ENCODE results near the gene CYB5R4. TPM values are rescaled to one million over a fixed set of nuclear protein-coding genes. Genes with fewer than 3 reads are reported as not detected.

The CYB5R4 gene
- total and polyA plus RNA-seq, 10 of the 15 experiments (the other 5 are each of a cell fraction or from before 2014, with no cell fraction given) = 13.4 to 61.1 (median 27.5) TPM

- in situ Hi-C loops (cut with MboI) (no loop called here), intact Hi-C loops (cut with micrococcal nuclease; ENCODE audit: unreplicated experiment) (no loop called here)
- H3K9me3 ChIP-seq (replicated peaks; ENCODE audit: control insufficient read depth, insufficient read depth, low read length) = no peaks in the 10 kb centered on the region; the same call in 2 of the 3 replicates
- H3K36me3 ChIP-seq (ENCODE audit: control insufficient read depth in 2 of 2, insufficient read depth in 2 of 2, low read length in 1 of 2) = peaks cover 2 to 9% of the 10 kb centered on the region in 2 experiments; a peak in 3 of 4 replicates
- no peak for TF ChIP-seq TCF3 (IDR thresholded peaks at IDR 0.05; ENCODE audit: borderline replicate concordance, insufficient read depth, low read depth, low read length)
- TF ChIP-seq BHLHE40 (IDR thresholded peaks at IDR 0.05; ENCODE audit: borderline replicate concordance in 1 of 2, low read depth in 2 of 2, low read length in 1 of 2) = peak; percentile 11 to 21; a peak in 1 of 4 replicates
- CTCF ChIA-PET = no interaction called here
- no peak overlapping the region for H2AFZ ChIP-seq (ENCODE audit: control insufficient read depth, low read depth, low read length)
- no TSS peak for BruUV-seq (replicated peaks)
- H4K20me1 ChIP-seq (ENCODE audit: control insufficient read depth, insufficient read depth) = no peaks in the 10 kb centered on the region
- no peak overlapping the region for H3K27ac ChIP-seq (ENCODE audit: control insufficient read depth, insufficient read depth)
- H3K9ac ChIP-seq (ENCODE audit: control insufficient read depth, insufficient read depth, low read length) = no peak overlapping the region
- H3K4me2 ChIP-seq (ENCODE audit: control insufficient read depth, insufficient read depth) = no peak overlapping the region
- SMC1A ChIA-PET (ENCODE audit: uncharacterized antibody, unreplicated experiment) = interaction anchor here (0.8 to 1.1 kb wide), 2 partner anchors 29 to 263 kb away, joined by 3 to 4 read pairs; no protein-coding TSS in a partner anchor
- ATAC-seq = no peak
- peaks cover 5% of the 10 kb centered on the region for H3K4me1 ChIP-seq (ENCODE audit: control insufficient read depth, insufficient read depth, low read length)
- no peaks in the 10 kb centered on the region for H3K79me2 ChIP-seq (ENCODE audit: control insufficient read depth, insufficient read depth, low read length)
- no peaks in the 10 kb centered on the region for H3K27me3 ChIP-seq (replicated peaks in 1 of 2; ENCODE audit: control insufficient read depth in 2 of 2, insufficient read depth in 2 of 2, low read length in 1 of 2)
- DNase-seq (ENCODE audit: low read depth, low spot score) = no peak
- POLR2A ChIA-PET = no interaction called here
- no peak for FAIRE-seq
- RAD21 ChIA-PET (ENCODE audit: unreplicated experiment) = no interaction called here
- WGBS (ENCODE audit: insufficient coverage, insufficient replicate concordance, low lambda C conversion rate, missing lambda C conversion rate) = 65% methylated on average over 3 of the region's 3 CpGs
- H3K4me3 ChIP-seq = no peak overlapping the region
These were observed 98.8 kb downstream of the CYB5R4 start for GRCh38 chr6:83958241-83958685.

- no peak overlapping the region for H3K4me2 ChIP-seq (ENCODE audit: control insufficient read depth, insufficient read depth)
- FAIRE-seq = no peak
- H3K4me1 ChIP-seq (ENCODE audit: control insufficient read depth, insufficient read depth, low read length) = peaks cover 5% of the 10 kb centered on the region
- in situ Hi-C loops (cut with MboI) (no loop called here), intact Hi-C loops (cut with micrococcal nuclease; ENCODE audit: unreplicated experiment) (no loop called here)
- 39% methylated on average over 1 of the region's 1 CpG for WGBS (ENCODE audit: insufficient coverage, insufficient replicate concordance, low lambda C conversion rate, missing lambda C conversion rate)
- peaks cover 7% of the 10 kb centered on the region; the same call in 2 of the 3 replicates for H3K9me3 ChIP-seq (replicated peaks; ENCODE audit: control insufficient read depth, insufficient read depth, low read length)
- no peak overlapping the region for H3K4me3 ChIP-seq
- POLR2A ChIA-PET = no interaction called here
- H3K79me2 ChIP-seq (ENCODE audit: control insufficient read depth, insufficient read depth, low read length) = no peaks in the 10 kb centered on the region
- ATAC-seq = no peak
- DNase-seq (ENCODE audit: low read depth, low spot score) = peak; percentile 17
- H3K27me3 ChIP-seq (replicated peaks in 1 of 2; ENCODE audit: control insufficient read depth in 2 of 2, insufficient read depth in 2 of 2, low read length in 1 of 2) = no peaks in the 10 kb centered on the region
- no peak overlapping the region for H2AFZ ChIP-seq (ENCODE audit: control insufficient read depth, low read depth, low read length)
- RAD21 ChIA-PET (ENCODE audit: unreplicated experiment) = interaction anchor here (1.5 kb wide), 1 partner anchor 260 kb away, joined by 3 read pairs; no protein-coding TSS in a partner anchor
- H3K9ac ChIP-seq (ENCODE audit: control insufficient read depth, insufficient read depth, low read length) = no peak overlapping the region
- peaks cover 2 to 7% of the 10 kb centered on the region in 2 experiments; a peak in 3 of 4 replicates for H3K36me3 ChIP-seq (ENCODE audit: control insufficient read depth in 2 of 2, insufficient read depth in 2 of 2, low read length in 1 of 2)
- H4K20me1 ChIP-seq (ENCODE audit: control insufficient read depth, insufficient read depth) = no peaks in the 10 kb centered on the region
- no peak overlapping the region for H3K27ac ChIP-seq (ENCODE audit: control insufficient read depth, insufficient read depth)
- SMC1A ChIA-PET (ENCODE audit: uncharacterized antibody, unreplicated experiment) = interaction anchor here (1.1 to 1.8 kb wide), 3 partner anchors 9 to 186 kb away, joined by 4 to 10 read pairs (median 7); no protein-coding TSS in a partner anchor
- CTCF ChIA-PET = interaction anchor here (0.8 to 1.2 kb wide), 3 partner anchors 13 to 267 kb away, joined by 3 to 4 read pairs (median 3); partner anchors contain the start of genes CEP162 and CYB5R4
- BruUV-seq (replicated peaks) = no TSS peak
- TF ChIP-seq NR2C1 (IDR thresholded peaks at IDR 0.05) (no peak), CHD1 (IDR thresholded peaks at IDR 0.05; ENCODE audit: low read depth, low read length) (no peak), PML (IDR thresholded peaks at IDR 0.05; ENCODE audit: low read length) (no peak), HDAC6 (IDR thresholded peaks at IDR 0.05; ENCODE audit: unreplicated experiment) (no peak), KAT2A (conservative IDR thresholded peaks at IDR 0.05; ENCODE audit: control insufficient read depth, low read depth, low read length) (no peak), KLF5 (IDR thresholded peaks at IDR 0.05; ENCODE audit: partially characterized antibody) (no peak), MAX (IDR thresholded peaks at IDR 0.05; ENCODE audit: low read depth, low read length) (no peak), RAD51 (IDR thresholded peaks at IDR 0.05) (no peak), ZNF622 (IDR thresholded peaks at IDR 0.05) (no peak), POLR2AphosphoS2 (IDR thresholded peaks at IDR 0.05; ENCODE audit: low read depth, low read length) (no peak), ZNF24 (IDR thresholded peaks at IDR 0.05) (no peak), WRNIP1 (IDR thresholded peaks at IDR 0.05; ENCODE audit: borderline replicate concordance, low read depth, low read length) (no peak), PAX8 (IDR thresholded peaks at IDR 0.05) (no peak)
These were observed 101.2 kb downstream of the CYB5R4 start for GRCh38 chr6:83960664-83961063.

Data from GM12878 (cell line).